Ovary (tissue), 9 donors: Measurements from ENCODE around the gene ROS1. TPM values are rescaled to one million over a fixed set of nuclear protein-coding genes. Genes with fewer than 3 reads are reported as not detected.

Source experiments
- DNase-seq, 5 donors: peaks; one replicate each; pipeline ENCODE4 v3.0.0-alpha.2; 2019 to 2020
- H3K27ac ChIP-seq, 2 donors: fragments of 200-600 bp; one replicate each; pipeline versions ENCODE4 v1.5.1 to v1.8.0; 2019 to 2022
- H3K27me3 ChIP-seq: fragments of 200-600 bp; one replicate; pipeline ENCODE4 v1.8.0; 2022
- H3K36me3 ChIP-seq: fragments of 200-600 bp; sonication (generic); one replicate; pipeline ENCODE4 v1.5.1; 2019
- H3K4me1 ChIP-seq: one replicate; pipeline ENCODE4 v1.8.1; 2013; ENCODE audit warnings: mild to moderate bottlenecking, moderate library complexity; ENCODE audit not compliant: insufficient read depth
- H3K4me3 ChIP-seq: fragments of 200-600 bp; sonication (generic); one replicate; pipeline ENCODE4 v1.5.1; 2017
- H3K9me3 ChIP-seq, 2 donors: fragments of 200-600 bp in 1 of 2; sonication (generic) in 1 of 2; one replicate each; pipeline versions ENCODE4 v1.5.1 to v1.8.1; 2013 to 2019; ENCODE audit warnings: mild to moderate bottlenecking in 1 of 2, moderate library complexity in 1 of 2
- EP300 ChIP-seq: sonication (generic); formaldehyde crosslinking; IDR thresholded peaks from one replicate; pipeline ENCODE4 v1.6.1; 2017; ENCODE audit warnings: antibody characterized with exemption
- POLR2A ChIP-seq: fragments of 450-650 bp; IDR thresholded peaks from one replicate; pipeline ENCODE4 v1.6.1; 2017; ENCODE audit warnings: antibody characterized with exemption, mild to moderate bottlenecking, moderate library complexity
- WGBS, 3 donors: extraction: QIAGEN DNeasy Blood & Tissue Kit in 1 of 3; methylation state at CpG; one replicate each; pipeline versions ENCODE4 v1.1.5 to v1.1.7; 2013 to 2017; 5-methylcytosine and 5-hydroxymethylcytosine counted together
- intact Hi-C, 4 donors: fragments of 100-400 bp; cut with DNase I; formaldehyde crosslinking; loops; one replicate each; pipeline versions ENCODE4 v1.11.0 to v1.15.1; 2022 to 2023
- polyA plus RNA-seq, 2 donors: library from polyadenylated mRNA; stranded (reverse); fragments of 200-250 nt in 1 of 2; fragments of 350-450 nt in 1 of 2; fragmentation: Illumina TruSeq in 1 of 2; extraction: RNeasy Lipid Tissue Mini Kit (QIAGEN cat#74804) in 1 of 2; gene quantifications; one replicate each; pipeline ENCODE4 v1.2.3, GENCODE V29; 2013 to 2014
- total RNA-seq, 7 donors: library from RNA; depleted of rRNA in 2 of 7; stranded (reverse); fragments of >200 nt in 2 of 7; fragmentation: NEBNext Ultra II Directional in 3 of 7; extraction: Animal tissue kit (Norgen Biotek cat#: 25700) in 3 of 7; gene quantifications; one replicate each; pipeline versions ENCODE4 v1.1.0 to v1.2.4, GENCODE V29; 2016 to 2023
- TF ChIP-seq, protein P1 (sequence below), 3 donors: fragments of 450-650 bp in 2 of 3; fragments of 200-600 bp in 1 of 3; IDR thresholded peaks; one replicate each; pipeline versions ENCODE4 v1.5.1 to v1.8.0; 2016 to 2022; ENCODE audit warnings: antibody characterized with exemption in 3 of 3, mild to moderate bottlenecking in 1 of 3
- donor health status: DM: no; HTN: no; CAD: no; lungs with moderate emphysema.
- donor health status: DM: no; HTN: no; CAD: no.
- donor health status: Bipolar disorder and iron deficiency.
- donor health status: DM: yes; HTN: yes; CAD: no.
- donor health status: DM: no; HTN: no; CAD: no.
- donor health status: DM: yes; HTN: yes; CAD: no.

ROS1 gene
- total and polyA plus RNA-seq, 9 donors: under 0.01 to 0.62 (median 0.14) TPM; not detected in 5

DNA sequence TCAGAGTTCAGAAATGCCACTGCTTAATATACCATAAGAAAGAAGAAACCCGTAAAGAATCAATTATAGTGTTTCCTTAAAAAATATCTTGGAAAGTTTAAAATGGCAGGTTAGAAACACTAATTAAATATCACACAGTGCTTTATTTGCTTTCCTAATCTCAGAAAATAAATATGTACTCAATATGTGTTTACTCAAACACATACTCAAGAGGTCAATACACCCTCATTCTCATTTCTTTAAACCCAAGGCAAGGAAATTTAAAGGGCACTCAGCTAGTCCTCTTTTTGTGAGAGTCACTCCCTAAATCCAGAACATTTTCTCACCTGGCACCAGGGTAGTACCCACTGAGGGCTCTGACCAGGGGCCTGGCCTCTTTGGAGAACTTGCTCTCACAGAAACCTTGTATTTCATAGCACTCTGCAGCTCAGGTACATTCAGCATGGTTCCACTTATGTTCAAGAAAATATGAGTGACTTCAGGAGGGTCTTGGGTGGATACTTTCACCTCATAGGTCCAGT lies 38.2 kb downstream of the ROS1 start:
- no peak overlapping the region for H3K27ac ChIP-seq
- intact Hi-C loops: no loop called here
- TF ChIP-seq, protein P1, sequence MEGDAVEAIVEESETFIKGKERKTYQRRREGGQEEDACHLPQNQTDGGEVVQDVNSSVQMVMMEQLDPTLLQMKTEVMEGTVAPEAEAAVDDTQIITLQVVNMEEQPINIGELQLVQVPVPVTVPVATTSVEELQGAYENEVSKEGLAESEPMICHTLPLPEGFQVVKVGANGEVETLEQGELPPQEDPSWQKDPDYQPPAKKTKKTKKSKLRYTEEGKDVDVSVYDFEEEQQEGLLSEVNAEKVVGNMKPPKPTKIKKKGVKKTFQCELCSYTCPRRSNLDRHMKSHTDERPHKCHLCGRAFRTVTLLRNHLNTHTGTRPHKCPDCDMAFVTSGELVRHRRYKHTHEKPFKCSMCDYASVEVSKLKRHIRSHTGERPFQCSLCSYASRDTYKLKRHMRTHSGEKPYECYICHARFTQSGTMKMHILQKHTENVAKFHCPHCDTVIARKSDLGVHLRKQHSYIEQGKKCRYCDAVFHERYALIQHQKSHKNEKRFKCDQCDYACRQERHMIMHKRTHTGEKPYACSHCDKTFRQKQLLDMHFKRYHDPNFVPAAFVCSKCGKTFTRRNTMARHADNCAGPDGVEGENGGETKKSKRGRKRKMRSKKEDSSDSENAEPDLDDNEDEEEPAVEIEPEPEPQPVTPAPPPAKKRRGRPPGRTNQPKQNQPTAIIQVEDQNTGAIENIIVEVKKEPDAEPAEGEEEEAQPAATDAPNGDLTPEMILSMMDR (IDR thresholded peaks at IDR 0.05): no peak
- TF ChIP-seq EP300: no peak
- TF ChIP-seq POLR2A: no peak
- H3K36me3 ChIP-seq: no peaks in the 10 kb centered on the region
- H3K4me3 ChIP-seq: no peak overlapping the region
- H3K9me3 ChIP-seq: no peaks in the 10 kb centered on the region
- H3K27me3 ChIP-seq: no peaks in the 10 kb centered on the region
- H3K4me1 ChIP-seq: no peaks in the 10 kb centered on the region
- DNase-seq: no peak
- 88 to 93% (median 92%) methylated on average over 1 of the region's 1 CpG for WGBS, 3 donors

DNA sequence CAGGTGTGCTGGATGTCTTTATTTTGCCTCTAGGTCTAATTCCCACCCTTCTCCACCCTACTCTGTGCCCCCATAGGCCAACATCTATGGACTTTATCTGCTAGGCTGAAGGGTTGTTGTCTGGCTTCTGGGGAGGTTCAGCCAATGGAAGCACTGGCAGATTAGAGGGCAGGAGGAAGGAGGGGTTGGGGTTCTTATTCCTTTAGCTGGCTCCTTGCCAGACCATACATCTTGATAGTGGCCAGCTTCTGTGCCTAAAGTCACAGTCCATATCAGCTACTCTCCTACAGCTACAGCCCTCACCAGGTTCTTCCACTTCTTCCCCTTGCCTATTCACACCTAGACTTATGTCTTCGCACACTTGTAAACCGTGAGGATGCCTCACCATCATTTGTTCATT lies 41.1 kb downstream of the ROS1 start:
- intact Hi-C loops: no loop called here
- Histone ChIP-seq H3K36me3 (no peaks in the 10 kb centered on the region), H3K27ac (no peak overlapping the region), H3K9me3 (no peaks in the 10 kb centered on the region), H3K4me3 (no peak overlapping the region), H3K27me3 (no peaks in the 10 kb centered on the region), H3K4me1 (no peaks in the 10 kb centered on the region)
- TF ChIP-seq POLR2A: no peak
- DNase-seq: no peak
- 89 to 97% (median 90%) methylated on average over 2 of the region's 2 CpGs for WGBS, 3 donors

DNA sequence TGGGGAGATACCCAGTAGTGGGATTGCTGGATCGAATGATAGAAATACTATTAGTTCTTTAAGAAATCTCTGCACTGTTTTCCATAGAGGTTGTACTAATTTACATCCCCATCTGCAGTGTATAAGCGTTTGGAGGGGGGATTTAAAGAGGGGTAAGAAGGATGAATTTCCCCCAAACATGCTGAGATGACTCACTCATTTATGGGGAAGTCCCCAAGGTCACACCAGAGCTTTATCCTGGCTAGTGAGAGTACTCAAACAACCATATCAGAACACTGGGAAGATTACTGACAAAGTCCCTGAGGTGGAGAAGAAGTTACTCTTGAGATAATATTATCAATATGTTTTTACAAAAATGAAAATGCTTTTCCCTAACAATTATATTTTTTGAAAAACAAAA lies 44.0 kb downstream of the ROS1 start:
- Histone ChIP-seq H3K4me3 (no peak overlapping the region), H3K36me3 (no peaks in the 10 kb centered on the region), H3K9me3 (no peaks in the 10 kb centered on the region), H3K4me1 (no peaks in the 10 kb centered on the region), H3K27me3 (no peaks in the 10 kb centered on the region), H3K27ac (no peak overlapping the region)
- DNase-seq: no peak
- intact Hi-C loops: no loop called here
- WGBS, 3 donors: 53 to 65% (median 56%) methylated on average over 2 of the region's 2 CpGs
- TF ChIP-seq EP300 (no peak), POLR2A (no peak)
- TF ChIP-seq, protein P1 (IDR thresholded peaks at IDR 0.05): no peak

DNA sequence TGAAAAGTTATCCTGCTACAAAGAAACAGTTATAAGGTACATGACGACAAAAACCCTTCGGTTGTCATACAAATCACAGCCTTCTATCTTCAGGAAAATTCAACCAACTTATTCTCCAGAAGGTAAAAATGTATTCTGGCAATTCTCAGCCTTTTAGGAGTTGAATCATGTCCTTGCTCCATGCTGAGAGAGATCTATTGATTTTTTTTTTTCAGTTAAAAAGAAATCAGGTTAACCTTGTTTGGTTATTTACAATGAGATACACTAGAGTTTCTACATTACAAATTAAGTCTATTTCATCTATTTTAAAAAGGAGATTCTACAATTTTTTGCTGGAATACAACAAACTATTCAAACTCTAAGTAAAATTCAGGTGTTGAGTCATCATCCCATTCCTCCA lies 45.4 kb downstream of the ROS1 start:
- Histone ChIP-seq H3K27ac (no peak overlapping the region), H3K4me1 (no peaks in the 10 kb centered on the region), H3K36me3 (no peaks in the 10 kb centered on the region), H3K4me3 (no peak overlapping the region), H3K27me3 (no peaks in the 10 kb centered on the region), H3K9me3 (no peaks in the 10 kb centered on the region)
- DNase-seq: no peak
- TF ChIP-seq POLR2A: no peak
- TF ChIP-seq, protein P1 (IDR thresholded peaks at IDR 0.05): no peak
- 88 to 90% (median 89%) methylated on average over 2 of the region's 2 CpGs for WGBS, 3 donors
- intact Hi-C loops: no loop called here

DNA sequence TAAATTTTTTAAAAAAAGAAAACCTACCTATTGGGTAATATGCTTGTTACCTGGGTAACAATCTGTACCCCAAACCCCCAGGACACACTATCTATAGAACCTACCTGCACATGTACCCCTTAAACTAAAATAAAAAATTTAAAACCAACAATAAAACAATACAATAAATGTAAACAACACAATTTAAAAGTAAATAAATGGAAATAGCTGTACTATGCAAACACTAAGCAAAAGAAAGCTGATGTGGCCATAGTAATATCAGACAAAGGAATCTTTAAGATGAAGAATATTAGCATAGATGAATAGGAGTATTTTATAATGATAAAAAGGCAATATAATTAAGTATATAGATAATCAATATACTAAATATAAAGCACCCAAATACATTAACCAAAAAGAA lies 50.3 kb downstream of the ROS1 start:
- Histone ChIP-seq H3K27me3 (no peaks in the 10 kb centered on the region), H3K36me3 (no peaks in the 10 kb centered on the region), H3K27ac (no peak overlapping the region), H3K4me1 (no peaks in the 10 kb centered on the region), H3K9me3 (no peaks in the 10 kb centered on the region), H3K4me3 (no peak overlapping the region)
- TF ChIP-seq EP300: no peak
- no peak for TF ChIP-seq POLR2A
- TF ChIP-seq, protein P1 (IDR thresholded peaks at IDR 0.05): no peak
- DNase-seq: no peak
- intact Hi-C loops: no loop called here
